CMK (cell line): ENCODE measurements around the gene SLC1A7.

Experiments
- DNase-seq: peaks from one replicate; pipeline ENCODE4 v3.0.0-alpha.2; 2010; ENCODE audit warnings: low read depth

SLC1A7 gene

DNA sequence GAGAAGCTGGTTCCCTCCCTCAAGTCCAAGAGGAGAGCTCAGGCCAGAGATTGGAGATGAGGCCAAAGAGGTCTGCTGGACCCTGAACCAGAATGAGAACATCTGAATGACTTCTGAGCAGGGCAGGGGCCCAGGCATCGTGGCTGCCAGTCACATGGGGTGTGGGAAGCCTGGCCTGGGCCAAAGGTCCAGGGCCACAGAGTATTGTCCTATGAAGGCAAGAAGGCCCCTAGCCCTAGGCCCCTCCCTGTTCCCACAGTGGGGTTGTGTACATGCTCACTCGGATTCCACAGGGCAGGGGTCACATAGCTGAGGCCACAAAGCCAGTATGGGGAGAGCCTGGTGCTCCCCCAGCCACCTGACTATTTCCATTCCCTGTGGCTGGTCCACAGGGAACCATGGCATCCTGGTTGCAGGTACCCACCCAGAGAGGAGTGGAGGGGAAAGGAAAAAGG lies 18.5 kb upstream of the SLC1A7 start:
- no peak for DNase-seq

DNA sequence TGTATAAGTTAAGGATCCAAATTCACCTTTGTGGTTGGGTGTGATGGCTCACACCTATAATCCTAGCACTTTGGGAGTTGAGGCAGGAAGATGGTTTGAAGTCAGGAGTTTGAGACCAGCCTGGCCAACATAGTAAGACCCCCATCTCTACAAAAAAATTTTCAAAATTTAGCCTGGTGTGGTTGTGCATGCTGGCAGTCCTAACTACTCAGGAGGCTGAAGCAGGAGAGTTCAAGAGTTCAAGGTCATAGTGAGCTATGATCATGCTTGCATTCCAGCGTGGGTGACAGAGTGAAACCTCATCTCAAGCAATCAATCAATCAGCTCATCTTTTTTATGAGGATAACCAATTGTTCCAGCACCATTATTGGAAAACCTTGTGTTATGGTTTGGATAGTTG lies 16.5 kb upstream of the SLC1A7 start:
- DNase-seq = no peak

DNA sequence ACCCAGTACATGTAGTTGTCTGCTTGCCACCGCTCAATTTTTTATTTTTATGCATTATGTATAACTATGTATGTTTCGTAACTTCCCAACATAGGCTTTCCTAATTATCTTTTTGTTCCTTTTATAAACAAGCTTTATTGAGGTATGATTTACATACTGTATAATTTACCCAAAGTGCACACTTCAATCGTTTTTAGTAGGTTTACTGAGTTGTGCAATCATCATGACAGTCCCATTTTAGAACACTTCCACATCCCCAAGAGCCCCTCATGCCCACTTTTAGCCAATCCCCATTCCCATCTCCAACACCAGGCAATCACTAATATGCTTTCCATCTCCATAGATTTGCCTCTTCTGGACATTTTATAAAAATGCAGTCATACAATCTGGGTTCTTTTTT lies 14.3 kb upstream of the SLC1A7 start:
- DNase-seq = no peak

DNA sequence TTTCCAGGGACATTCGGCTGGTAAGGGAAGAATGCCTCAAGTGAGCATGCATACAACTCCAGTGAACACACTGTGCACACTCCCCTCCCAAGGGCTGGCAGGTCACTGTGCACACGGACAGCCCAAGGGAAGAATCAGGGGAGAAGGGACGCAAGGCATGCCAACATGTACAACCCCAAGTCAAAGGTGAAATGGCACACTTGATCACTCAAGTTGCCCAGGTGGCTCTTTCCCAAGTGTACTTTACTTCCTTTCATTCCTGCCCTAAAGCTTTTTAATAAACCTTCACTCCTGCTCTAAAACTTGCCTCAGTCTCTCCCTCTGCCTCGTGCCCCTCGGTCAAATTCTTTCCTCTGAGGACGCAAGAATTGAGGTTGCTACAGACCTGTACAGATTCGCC lies 13.5 kb upstream of the SLC1A7 start:
- DNase-seq = no peak

DNA sequence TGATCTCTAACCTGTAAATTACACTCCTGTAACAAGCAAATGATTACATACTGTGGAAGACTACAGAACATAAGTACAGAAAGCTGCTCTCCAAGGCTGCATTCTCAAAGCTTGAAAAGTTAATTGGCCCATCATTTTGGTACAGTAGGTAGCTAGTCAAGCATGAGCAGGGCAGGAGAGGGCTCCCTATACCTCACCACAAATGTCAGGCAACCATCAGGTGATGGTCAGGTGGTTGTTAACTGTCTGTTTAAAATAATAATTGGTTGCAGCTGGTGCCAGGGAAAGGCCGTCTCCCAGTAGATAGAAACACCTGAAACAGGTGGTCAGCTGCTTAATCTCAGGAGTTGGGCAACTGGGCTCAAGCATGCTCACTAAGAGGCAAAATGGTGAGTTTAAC lies 13.1 kb upstream of the SLC1A7 start:
- no peak for DNase-seq

DNA sequence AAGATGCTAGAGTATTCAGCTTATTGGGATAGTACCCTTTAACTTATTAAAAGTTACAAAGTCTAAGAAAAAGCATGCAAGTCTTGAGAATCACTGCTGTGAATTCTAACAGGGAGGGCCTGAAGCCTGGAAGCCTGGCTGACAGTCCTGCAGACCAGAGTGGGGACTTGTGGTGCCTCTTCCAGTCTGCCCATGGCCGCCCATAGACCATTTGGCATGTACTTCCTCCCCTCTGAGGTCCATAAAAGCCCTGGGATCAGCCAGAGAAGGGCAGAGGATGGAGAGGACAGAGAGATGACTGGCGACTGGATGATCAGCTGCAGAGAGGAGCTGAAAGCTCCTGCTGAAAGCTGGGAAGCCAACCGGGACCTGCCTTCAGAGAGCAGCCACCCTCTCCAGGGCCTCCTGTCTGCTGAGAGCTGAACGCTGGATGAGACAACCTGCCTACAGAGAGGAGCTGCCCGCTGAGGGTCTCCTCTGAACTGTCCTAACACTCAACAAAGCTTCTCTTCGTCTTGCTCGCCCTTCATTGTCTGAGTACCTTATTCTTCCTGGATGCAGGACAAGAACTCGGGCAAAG lies 12.5 kb upstream of the SLC1A7 start:
- no peak for DNase-seq

DNA sequence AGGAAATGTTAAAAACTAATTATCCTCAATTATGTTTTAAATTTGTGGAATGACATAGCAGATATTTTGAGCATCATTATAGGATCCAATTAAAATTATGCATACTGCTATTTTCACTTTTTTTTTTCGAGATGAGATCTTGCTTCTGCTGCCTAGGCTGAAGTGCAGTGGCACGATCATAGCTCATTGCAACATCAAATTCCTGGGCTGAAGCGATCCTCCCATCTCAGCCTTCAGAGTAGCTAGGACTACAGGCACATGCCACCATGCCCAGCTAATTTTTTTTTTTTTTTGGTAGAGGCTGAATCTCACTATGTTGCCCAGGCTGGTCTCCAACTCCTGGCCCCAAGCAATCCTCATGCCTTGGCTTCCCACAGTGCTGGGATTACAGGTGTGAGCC lies 11.3 kb upstream of the SLC1A7 start:
- no peak for DNase-seq

DNA sequence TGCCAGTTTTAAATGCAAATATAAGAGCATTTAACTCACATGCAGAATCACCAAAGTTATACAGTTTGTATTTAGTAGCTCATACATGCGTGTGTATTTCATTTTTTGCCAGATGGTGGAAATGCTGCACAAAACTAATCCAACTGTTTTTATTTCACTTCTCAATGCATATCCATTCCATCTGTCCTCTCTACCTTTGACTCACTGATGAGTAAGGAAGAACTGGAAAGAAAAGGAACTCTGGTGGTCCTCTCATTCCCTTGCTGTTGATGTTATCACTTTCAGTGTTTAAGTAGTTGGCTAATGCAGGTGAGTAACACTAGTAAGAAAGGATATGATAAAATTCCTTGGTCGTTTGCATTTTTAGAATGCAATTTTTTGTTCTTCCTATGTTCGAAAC lies 5.7 kb upstream of the SLC1A7 start:
- DNase-seq = no peak

DNA sequence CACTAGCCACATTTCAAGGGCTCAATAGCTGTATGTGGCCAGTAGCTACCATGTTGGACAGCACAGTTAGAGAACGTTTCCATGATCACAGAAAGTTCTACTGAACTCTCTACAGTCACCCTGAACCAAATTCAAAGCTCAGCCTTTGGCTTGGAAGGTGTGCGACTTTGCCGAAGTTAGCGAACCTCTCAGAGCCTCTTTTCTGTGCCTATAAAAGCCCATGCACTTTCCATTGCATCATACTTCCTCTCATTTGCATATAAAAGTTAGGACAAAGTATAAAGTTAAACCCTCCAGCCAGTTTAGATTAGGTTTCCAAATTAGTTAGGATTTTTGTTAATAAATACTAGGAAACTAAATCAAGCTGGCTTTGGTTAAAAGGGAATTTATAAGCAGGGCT lies 4.7 kb upstream of the SLC1A7 start:
- no peak for DNase-seq

DNA sequence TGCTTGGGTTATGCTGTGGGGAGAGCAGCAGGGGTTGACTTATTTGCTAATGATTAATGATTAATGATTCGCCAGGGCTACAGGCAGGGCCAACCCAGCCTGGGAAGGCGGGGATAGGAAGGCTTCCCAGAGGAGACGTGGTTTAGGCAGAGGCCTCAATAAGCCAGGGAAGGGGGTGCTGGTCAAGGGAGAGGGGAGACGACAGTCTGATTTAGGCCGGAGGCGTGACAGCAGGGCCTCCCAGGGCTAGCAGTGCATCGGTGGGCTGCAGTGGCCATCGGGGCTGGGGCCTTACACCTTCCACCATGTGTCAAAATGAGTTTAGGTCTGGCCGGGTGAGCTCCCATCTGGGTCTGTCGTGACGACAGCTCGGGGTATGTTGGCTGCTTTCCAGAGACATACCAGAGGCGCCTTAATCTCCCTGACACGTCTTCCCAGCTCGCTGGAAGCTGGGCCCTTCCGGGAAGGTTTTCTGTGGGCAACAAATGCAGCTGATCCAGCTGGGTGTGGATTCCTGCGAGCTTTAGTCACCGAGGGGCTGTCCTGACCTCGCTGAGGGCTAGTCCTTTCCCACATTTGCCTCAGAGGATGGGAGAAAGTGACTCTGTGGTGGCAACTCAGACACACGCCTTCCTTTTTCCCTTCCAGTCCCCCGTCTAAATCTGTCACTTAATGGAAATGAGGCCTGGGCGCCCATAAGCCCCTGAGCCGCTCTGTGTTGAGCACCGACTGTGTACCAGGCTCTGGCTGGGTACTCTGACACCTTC lies 3.7 kb upstream of the SLC1A7 start:
- no peak for DNase-seq

DNA sequence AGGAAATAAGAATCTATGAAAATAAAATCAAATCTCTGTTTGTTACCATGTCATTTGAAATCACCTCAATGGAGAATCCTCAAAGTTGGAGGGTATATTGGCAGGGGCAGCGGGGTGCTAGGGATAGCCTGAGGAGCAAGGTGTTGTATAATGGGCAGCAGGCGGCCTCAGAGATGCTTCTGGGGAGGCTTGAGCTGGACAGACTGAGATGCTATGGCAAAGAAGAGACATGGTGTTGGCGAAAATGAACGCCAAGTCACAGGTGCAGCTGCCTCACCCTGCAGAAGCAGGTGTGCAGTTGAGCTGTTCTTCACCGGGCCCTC lies 3.1 kb upstream of the SLC1A7 start:
- DNase-seq = no peak

DNA sequence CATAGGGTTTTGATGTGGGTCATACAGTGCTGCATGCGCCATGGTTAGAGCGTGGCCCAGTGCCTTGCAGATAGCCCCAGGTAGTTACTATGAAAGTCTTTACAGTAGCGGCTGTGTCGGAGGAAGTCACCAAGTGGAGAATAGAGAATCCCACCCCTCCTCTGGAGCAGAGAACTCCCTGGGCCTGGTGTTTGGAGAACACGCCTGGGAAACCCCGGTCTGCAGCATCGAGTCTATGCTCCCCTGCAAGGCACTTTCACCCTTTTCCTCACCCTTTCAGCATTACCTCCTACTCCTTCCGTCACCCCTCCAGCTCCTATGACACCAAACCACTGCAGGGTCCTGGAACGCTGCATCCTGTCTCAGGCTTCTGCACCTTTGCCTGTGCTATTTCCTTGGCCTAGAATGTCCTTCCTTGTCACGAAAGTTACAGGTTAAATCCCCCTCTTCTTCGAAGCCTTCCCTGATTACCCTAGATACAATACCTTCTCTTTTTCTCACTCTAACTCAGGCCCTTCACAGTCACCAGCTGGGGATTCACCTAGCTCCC lies 2.7 kb upstream of the SLC1A7 start:
- DNase-seq = no peak

DNA sequence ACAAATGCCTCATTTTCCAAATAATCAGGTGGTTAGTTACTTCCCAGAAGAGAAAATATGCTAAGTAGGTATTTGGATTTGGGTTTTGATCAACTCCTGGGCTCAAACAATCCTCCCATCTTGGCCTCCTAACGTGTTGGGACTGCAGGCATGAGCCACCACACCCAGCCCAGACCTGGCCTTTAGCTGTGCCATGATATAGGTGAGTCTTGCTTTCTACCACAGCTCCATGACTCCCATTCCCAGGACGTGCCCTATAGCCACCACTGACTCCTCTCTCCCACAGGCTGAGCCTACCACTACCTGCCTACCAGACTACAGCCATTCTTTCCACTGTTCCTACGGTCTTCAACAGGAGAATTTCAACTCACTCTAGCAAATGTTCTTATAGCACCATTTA lies 1.8 kb upstream of the SLC1A7 start:
- no peak for DNase-seq

DNA sequence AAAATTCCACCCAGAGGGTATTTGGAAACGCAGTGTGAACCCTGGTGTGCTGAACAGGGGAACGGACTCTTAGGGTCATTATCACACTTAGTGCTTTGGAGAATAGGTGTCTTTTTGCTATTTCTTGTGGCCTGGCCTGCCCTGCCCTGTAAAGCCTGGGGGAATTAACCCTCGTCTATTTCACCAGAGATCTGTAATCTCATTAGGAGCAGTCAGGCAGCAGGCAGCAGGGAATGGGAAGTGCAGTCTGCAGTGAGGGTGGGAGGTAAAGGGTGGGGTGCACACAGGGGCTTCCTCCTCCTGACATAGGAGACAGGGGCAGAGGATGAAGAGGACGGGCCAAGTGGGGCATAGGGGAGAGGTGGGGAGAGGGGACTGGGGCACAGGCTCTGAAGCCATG lies 1.1 kb upstream of the SLC1A7 start:
- DNase-seq = no peak

DNA sequence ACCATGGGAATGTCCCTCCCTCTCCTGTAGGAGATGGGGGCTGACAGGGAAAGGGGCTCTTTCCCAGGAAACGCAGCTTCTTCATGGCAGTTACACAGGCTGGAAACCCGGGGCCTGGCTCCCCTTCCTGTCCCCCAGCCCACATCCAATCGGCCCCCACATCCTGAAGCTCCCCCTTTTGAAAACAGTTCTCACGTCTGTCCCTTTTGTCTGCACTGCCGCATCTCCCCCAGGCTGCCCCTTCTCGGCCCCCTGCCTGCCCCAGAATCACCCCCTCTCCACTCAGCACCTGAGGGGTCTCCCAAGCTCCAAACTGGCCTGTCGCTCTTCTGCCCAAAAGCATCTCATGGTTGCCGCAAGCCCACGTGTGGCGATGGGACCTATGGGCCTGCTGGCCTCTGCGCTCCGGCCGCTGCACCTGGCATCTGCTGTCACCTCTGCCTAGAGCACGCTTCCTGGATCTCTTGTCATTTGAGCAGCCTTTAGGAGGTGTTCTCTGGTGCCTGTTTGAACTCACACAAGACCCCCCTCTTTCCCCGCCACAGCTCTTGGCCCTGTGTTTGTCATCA lies 867 bp downstream of the SLC1A7 start:
- no peak for DNase-seq

DNA sequence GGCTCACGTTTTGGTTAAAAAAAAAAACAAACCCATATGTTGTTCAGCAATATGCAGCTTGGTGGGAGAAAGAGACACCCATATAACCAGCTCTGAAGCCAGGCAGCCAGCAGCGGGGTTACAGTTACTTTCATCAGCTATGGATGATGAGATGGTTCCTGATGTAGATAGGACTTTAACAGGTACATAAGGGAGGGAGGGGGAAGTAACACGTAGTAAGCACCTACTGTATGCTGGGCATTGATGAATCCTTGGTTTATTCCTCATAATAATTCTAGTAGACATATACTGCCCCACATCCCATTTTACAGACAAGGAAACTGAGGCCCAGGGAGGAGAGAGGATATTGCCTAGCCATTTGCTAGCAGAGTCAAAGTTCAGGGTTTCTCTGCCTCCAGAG lies 2.0 kb downstream of the SLC1A7 start:
- DNase-seq = no peak

DNA sequence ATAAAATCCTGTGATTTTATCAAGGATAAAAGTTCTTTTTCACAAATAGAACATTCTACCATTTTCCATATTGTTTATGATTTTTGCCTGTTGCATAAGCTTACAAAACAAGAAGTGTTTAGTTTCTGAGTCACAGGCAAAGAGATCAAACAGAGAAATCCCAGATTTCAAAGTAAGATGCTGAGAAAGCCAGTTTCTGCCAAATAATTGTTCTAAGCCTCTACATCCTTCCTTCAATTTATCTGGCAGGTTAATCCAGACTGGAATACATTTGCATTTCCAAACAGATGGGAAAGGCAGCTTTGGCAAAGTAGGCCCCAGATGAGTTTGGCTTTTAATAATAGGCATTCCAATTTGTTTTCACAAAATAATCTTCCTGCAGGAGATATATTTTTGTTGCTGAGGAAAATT lies 2.5 kb downstream of the SLC1A7 start:
- no peak for DNase-seq

DNA sequence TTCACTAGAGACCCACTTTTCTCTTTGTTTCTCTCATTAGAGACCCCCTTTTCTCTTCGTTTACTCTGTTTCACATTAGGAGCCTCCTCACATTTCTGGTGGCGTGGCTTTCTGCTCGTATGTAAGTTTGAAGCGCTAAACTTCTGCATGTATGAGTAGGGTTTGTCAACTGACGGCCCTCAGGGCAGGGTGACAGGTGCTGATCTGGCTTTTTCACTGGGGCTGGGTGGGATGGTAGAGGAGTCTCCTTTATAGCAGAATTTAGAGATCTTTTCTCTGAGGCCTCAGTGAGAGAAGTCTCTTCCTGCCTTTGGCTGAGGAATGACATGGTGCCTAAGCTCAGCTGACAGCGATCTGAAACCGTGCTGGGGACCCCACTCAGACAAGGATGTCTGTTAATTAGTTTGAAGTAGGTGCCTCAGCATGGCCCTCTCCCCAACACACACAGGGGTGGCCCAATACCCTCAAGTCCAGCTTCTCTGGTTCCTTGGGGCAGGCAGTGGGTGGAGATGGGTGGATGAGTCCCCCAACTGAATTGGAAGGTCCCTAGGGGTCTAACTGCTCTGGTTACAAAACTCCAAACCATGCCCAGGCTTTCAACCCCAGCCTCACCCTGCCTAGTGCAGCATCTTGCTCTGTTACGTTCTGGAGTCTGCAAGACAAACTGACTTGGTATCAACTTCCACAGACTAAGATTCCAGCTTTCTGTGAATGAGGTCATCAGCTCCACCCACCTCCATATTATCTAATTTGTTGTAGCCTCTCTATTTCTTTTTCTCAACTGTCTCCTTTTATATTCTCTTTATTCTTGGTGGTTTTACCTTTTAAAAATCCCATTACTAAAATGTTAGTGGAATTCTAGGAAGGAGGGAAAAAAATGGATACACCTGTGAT lies 3.2 kb downstream of the SLC1A7 start:
- no peak for DNase-seq

DNA sequence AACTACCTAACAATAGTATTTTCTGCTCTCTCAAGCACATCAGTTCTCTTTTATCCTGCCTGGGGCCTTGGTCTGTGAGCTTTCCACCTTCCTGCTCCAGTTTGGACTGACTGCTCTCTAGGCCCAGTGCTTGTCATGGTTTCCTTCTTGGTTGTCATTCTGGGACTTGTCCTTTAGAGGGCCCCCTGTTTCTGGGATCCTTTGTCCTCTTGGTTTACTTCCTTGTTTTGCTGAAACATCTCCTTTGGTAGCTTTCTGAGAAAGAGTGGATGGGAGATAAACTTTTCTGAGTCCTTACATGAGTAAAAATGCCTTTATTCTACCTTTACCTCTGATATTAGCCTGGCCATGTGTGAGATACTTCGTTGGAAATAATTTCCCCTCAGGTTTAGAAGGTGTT lies 4.7 kb downstream of the SLC1A7 start:
- DNase-seq = no peak

DNA sequence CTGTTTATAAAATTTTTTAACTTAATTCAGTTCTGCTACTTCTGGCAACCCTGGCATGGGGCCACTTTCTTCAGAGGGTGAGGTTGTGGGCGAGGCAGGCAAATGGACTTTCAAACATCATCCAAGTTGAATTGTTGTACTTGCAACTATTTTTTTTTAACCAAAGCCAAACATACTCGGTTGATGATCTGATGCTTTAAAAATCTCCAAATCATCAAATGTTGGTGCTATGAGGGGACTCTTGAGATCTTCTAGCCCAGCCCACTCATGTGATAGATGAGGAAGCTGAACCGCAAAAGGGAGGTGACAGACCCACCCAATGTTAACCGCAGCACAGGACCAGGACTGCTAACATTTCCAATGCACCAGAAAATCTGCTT lies 6.7 kb downstream of the SLC1A7 start:
- DNase-seq = peak; percentile 53

DNA sequence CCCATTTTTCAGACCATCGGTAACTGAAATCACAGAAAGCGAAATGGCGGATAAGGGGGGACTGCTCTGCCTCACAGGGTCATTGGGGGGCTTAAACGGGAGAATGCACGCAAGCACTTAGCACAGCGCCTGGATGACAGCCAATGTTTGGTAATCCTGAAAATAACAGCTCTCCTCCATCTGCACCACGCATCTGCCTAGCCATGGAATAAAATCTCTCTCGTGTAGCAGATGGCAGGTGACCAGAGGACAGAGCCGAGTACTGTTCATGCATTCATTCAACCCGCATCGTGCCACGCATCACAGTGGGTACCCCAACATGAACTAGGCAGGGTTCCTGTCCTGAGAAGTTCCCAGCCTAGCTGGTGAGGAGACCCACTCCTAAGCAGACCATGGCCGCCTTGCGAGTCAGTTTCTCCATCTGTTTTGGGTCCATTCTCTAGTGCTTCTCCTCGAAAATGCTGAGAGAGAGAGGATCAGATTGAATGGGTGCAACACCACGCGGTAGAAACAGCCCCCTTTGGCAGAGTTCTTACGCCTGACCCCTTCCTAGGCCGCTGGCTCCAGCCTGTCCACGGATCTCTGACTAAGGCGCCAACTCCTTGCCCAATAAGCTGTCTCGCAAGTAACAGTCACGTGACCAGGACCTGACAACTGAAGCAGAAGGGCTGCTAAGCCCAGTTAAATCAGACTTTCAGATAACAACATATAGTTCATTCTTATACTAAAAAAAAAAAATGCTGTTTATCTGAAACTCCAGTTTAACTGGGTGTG lies 7.3 kb downstream of the SLC1A7 start:
- no peak for DNase-seq

DNA sequence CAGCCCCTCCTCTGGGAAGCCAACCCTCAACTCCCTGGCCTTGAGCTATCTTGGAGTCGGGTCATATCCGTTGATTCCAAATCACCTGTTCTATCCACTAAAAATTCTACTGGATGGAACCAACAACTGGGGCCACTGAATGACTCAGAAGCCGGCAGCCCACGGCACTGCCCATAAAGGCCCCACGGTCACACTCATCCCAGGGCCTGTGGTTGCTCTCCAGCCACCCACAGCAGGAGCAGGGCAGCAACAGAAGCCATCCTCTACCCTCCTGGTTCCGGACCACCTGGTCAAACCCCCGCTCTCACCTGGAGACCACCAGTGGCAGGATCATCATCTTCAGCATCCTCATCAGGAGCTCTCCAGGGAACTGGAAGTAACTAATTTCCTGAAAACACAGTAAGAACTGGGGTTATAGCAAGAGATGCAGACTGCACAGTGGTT lies 8.4 kb downstream of the SLC1A7 start:
- no peak for DNase-seq
